ENCODE measurements around the gene CTDNEP1. TPM values are rescaled to one million over a fixed set of nuclear protein-coding genes. Genes with fewer than 3 reads are reported as not detected.

Gene CTDNEP1
- total and polyA plus RNA-seq, 12 donors = 30.3 to 177 (median 105) TPM

- DNase-seq = no peak
- WGBS, 4 donors = 87 to 95% (median 91%) methylated on average over 16 to 31 of the region's 31 CpGs
- no peaks in the 10 kb centered on the region for H3K27me3 ChIP-seq
- peak overlapping the region in 2 of 5 donors; percentile 8 to 18 for H3K27ac ChIP-seq
- peaks cover 10 to 30% of the 10 kb centered on the region in 2 donors for H3K4me1 ChIP-seq (replicated peaks in 1 of 2)
- intact Hi-C loops (cut with DNase I) = no loop called here
- no peak for TF ChIP-seq POLR2A (IDR thresholded peaks at IDR 0.05)
- no peak for TF ChIP-seq CTCF (IDR thresholded peaks at IDR 0.05)
- no peaks in the 10 kb centered on the region for H3K9me3 ChIP-seq (replicated peaks in 1 of 3)
- H3K4me3 ChIP-seq = no peak overlapping the region
- peaks cover 0 to 84% of the 10 kb centered on the region in 2 donors for H3K36me3 ChIP-seq (replicated peaks in 1 of 2)
Measured at GRCh38 chr17:7226721-7227710, 24.5 kb downstream of the CTDNEP1 start.

- Histone ChIP-seq H3K9me3 (replicated peaks in 1 of 3) (no peaks in the 10 kb centered on the region), H3K27me3 (no peaks in the 10 kb centered on the region), H3K4me1 (replicated peaks in 1 of 2) (peaks cover 22 to 38% of the 10 kb centered on the region in 2 donors), H3K36me3 (replicated peaks in 1 of 2) (peaks cover 0 to 86% of the 10 kb centered on the region in 2 donors), H3K27ac (peak overlapping the region in 4 of 5 donors; percentile 16 to 59 (median 54)), H3K4me3 (no peak overlapping the region)
- DNase-seq = peak in 3 of 7 donors; percentile 60 to 69 (median 64)
- intact Hi-C loops (cut with DNase I) = no loop called here
- 53 to 81% (median 76%) methylated on average over 4 to 21 of the region's 21 CpGs for WGBS, 4 donors
- TF ChIP-seq POLR2A (IDR thresholded peaks at IDR 0.05) = peak in 1 of 2 donors; percentile 12
- no peak for TF ChIP-seq CTCF (IDR thresholded peaks at IDR 0.05)
Measured at GRCh38 chr17:7225711-7226331, 25.7 kb downstream of the CTDNEP1 start.

GRCh38 chr17:7224661-7225111 is 26.8 kb downstream of the CTDNEP1 start:
- Histone ChIP-seq H3K27me3 (no peaks in the 10 kb centered on the region), H3K4me1 (replicated peaks in 1 of 2) (peaks cover 26 to 43% of the 10 kb centered on the region in 2 donors), H3K9me3 (replicated peaks in 1 of 3) (no peaks in the 10 kb centered on the region), H3K27ac (peak overlapping the region in 4 of 5 donors; percentile 16 to 100 (median 58)), H3K36me3 (replicated peaks in 1 of 2) (peaks cover 0 to 77% of the 10 kb centered on the region in 2 donors), H3K4me3 (no peak overlapping the region)
- intact Hi-C loops (cut with DNase I) = no loop called here
- TF ChIP-seq POLR2A (IDR thresholded peaks at IDR 0.05) (no peak), CTCF (IDR thresholded peaks at IDR 0.05) (no peak)
- DNase-seq = peak in 4 of 7 donors; percentile 55 to 68 (median 66)
- 24 to 46% (median 43%) methylated on average over 10 to 15 of the region's 15 CpGs; no CpG with 5 or more reads in 1 of the 4 donors for WGBS, 4 donors

GRCh38 chr17:7224110-7224509 is 27.4 kb downstream of the CTDNEP1 start:
- 32 to 55% (median 40%) methylated on average over 1 to 10 of the region's 10 CpGs for WGBS, 4 donors
- DNase-seq = peak in 4 of 7 donors; percentile 51 to 66 (median 61)
- Histone ChIP-seq H3K36me3 (replicated peaks in 1 of 2) (peaks cover 0 to 71% of the 10 kb centered on the region in 2 donors), H3K4me1 (replicated peaks in 1 of 2) (peaks cover 26 to 47% of the 10 kb centered on the region in 2 donors), H3K27me3 (no peaks in the 10 kb centered on the region), H3K27ac (peak overlapping the region in 4 of 5 donors; percentile 38 to 100 (median 44)), H3K9me3 (replicated peaks in 1 of 3) (no peaks in the 10 kb centered on the region), H3K4me3 (no peak overlapping the region)
- no peak for TF ChIP-seq CTCF (IDR thresholded peaks at IDR 0.05)
- TF ChIP-seq POLR2A (IDR thresholded peaks at IDR 0.05) = peak in 1 of 2 donors; percentile 27
- intact Hi-C loops (cut with DNase I) = no loop called here
